Karpas-422 (cell line): ENCODE data around the gene ACCSL. TPM values are rescaled to one million over a fixed set of nuclear protein-coding genes. Genes with fewer than 3 reads are reported as not detected.

Experiments
- DNase-seq: peaks from one replicate; pipeline ENCODE4 v3.0.0-alpha.2; 2015
- H2AFZ ChIP-seq: fragments of 200-600 bp; sonication (generic); 2 replicates; pipeline ENCODE4 v1.6.1; 2014; ENCODE audit warnings: antibody characterized with exemption, low read length, mixed read lengths
- H3K27ac ChIP-seq: fragments of 200-600 bp; sonication (generic); 2 replicates; pipeline ENCODE4 v1.5.1; 2014; ENCODE audit warnings: mild to moderate bottlenecking, low read length, moderate library complexity
- H3K27me3 ChIP-seq: fragments of 200-600 bp; sonication (generic); 2 replicates; pipeline ENCODE4 v1.6.1; 2014; ENCODE audit warnings: low read length, mixed read lengths
- H3K36me3 ChIP-seq: fragments of 200-600 bp; sonication (generic); 2 replicates; pipeline ENCODE4 v1.6.1; 2014; ENCODE audit warnings: low read length, mixed read lengths; ENCODE audit not compliant: insufficient read depth
- H3K4me1 ChIP-seq: fragments of 200-600 bp; sonication (generic); 2 replicates; pipeline ENCODE4 v1.6.1; 2014; ENCODE audit warnings: mild to moderate bottlenecking, low read length, mixed read lengths
- H3K4me2 ChIP-seq: fragments of 200-600 bp; sonication (generic); 2 replicates; pipeline ENCODE4 v1.6.1; 2014; ENCODE audit warnings: low read length, low read depth, mild to moderate bottlenecking; ENCODE audit not compliant: poor library complexity, severe bottlenecking
- H3K4me3 ChIP-seq: fragments of 200-600 bp; sonication (generic); 2 replicates; pipeline ENCODE4 v1.5.1; 2014; ENCODE audit warnings: mild to moderate bottlenecking, antibody characterized with exemption, low read length, mixed read lengths
- H3K79me2 ChIP-seq: fragments of 200-600 bp; sonication (generic); 2 replicates; pipeline ENCODE4 v1.6.1; 2014; ENCODE audit warnings: mild to moderate bottlenecking, low read length, mixed read lengths
- H3K9ac ChIP-seq: fragments of 200-600 bp; sonication (generic); 2 replicates; pipeline ENCODE4 v1.6.0; 2014; ENCODE audit warnings: low read length
- H3K9me2 ChIP-seq: fragments of 200-600 bp; sonication (generic), shearing (Covaris generic); replicated peaks from 2 replicates; pipeline ENCODE4 v1.6.0; 2014; ENCODE audit warnings: mild to moderate bottlenecking, low read length, moderate library complexity; ENCODE audit not compliant: insufficient read depth
- H3K9me3 ChIP-seq: fragments of 300-700, 200-600 bp; sonication (generic); 2 replicates; pipeline ENCODE4 v1.6.1; 2014; ENCODE audit warnings: low read length, mixed read lengths
- H4K20me1 ChIP-seq: fragments of 200-600 bp; sonication (generic); 2 replicates; pipeline ENCODE4 v1.6.1; 2014; ENCODE audit warnings: mild to moderate bottlenecking, antibody characterized with exemption, low read length, low read depth; ENCODE audit not compliant: insufficient read depth
- total RNA-seq: library from RNA; depleted of rRNA; stranded (reverse); fragments of >200 nt; shearing (Covaris generic); gene quantifications from 2 replicates; pipeline ENCODE4 v1.2.3, GENCODE V29; 2014; ENCODE audit warnings: low replicate concordance

The ACCSL gene
- total RNA-seq, 1 experiment from 2014 or later = not detected

DNA sequence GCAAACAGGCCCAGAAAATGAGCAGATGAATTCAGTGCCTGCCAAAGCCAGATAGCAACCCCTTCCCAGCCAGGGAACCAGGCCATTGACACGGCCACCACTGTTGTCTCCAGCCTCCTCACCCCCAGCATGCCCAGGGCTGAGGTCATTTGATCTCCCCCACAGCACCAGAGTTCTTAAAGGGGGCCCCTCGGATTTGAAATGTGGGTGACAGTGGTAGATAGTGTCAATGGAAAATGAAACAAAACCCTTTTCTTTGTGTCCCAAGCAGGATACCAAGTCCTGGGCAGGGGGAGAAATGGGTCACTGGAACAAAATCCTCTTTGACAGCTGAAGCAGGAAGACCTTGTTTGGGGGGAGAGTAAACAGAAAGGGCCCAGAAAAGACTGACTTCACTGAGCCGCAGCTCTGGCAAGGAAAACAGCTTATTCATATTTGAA is 14.3 kb upstream of the ACCSL start:
- H3K9ac ChIP-seq = no peak overlapping the region
- no peaks in the 10 kb centered on the region for H3K36me3 ChIP-seq
- no peaks in the 10 kb centered on the region for H3K79me2 ChIP-seq
- H3K9me2 ChIP-seq = no peaks in the 10 kb centered on the region
- 0 out of 2 replicates have a peak, but pooled peaks cover 4% of the 10 kb centered on the region for H3K27me3 ChIP-seq
- H3K27ac ChIP-seq = no peak overlapping the region
- H3K4me1 ChIP-seq = peaks cover 3% of the 10 kb centered on the region; the same call in 1 of the 2 replicates
- H4K20me1 ChIP-seq = no peaks in the 10 kb centered on the region
- no peak overlapping the region for H3K4me2 ChIP-seq
- no peak overlapping the region for H2AFZ ChIP-seq
- H3K4me3 ChIP-seq = no peak overlapping the region
- H3K9me3 ChIP-seq = no peaks in the 10 kb centered on the region
- DNase-seq = no peak

DNA sequence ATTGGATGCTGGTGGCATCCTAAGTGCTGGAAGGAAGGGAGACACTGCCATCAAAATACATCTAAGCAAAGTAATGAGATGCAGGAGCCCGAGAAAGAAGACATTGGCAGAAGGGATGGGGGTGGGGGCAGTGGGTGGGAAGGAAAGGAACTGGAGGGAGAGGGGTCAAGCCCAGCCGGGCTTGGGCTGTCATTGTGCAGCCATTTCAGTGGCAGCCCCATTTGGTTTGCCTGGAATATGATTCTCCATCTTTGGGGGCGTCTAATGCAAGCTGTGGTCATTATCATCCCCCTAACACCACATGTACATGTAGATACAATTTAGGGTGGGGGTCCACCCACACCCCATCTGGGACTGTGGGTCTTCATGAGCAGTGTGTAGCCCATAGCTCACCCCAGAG is 13.9 kb upstream of the ACCSL start:
- no peak for DNase-seq
- no peaks in the 10 kb centered on the region for H3K9me2 ChIP-seq
- no peaks in the 10 kb centered on the region for H3K79me2 ChIP-seq
- no peaks in the 10 kb centered on the region for H3K9me3 ChIP-seq
- no peaks in the 10 kb centered on the region for H3K36me3 ChIP-seq
- no peak overlapping the region for H3K27ac ChIP-seq
- H3K4me3 ChIP-seq = no peak overlapping the region
- H3K27me3 ChIP-seq = 0 out of 2 replicates have a peak, but pooled peaks cover 4% of the 10 kb centered on the region
- no peak overlapping the region for H2AFZ ChIP-seq
- H3K9ac ChIP-seq = no peak overlapping the region
- H3K4me1 ChIP-seq = peaks cover 3% of the 10 kb centered on the region; the same call in 1 of the 2 replicates
- H4K20me1 ChIP-seq = no peaks in the 10 kb centered on the region
- H3K4me2 ChIP-seq = no peak overlapping the region

DNA sequence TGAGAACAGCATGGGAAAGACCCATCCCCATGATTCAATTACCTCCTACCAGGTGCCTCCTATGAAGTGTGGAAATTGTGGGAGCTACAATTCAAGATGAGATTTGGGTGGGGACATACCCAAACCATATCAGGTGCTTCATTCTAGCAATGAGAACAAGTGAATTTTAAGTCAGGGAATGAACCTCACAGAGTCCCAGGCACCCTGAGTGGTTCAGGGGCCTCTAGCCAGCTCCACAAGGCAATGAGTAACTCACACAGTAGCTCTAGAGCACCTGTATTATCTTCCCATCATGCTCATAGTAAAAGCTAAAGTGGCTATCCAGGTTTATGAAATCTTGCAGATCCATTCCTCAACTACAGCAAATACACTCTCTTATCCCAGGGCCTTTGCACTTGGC is 13.1 kb upstream of the ACCSL start:
- Histone ChIP-seq H3K79me2 (no peaks in the 10 kb centered on the region), H3K4me3 (no peak overlapping the region), H3K36me3 (no peaks in the 10 kb centered on the region), H2AFZ (no peak overlapping the region), H4K20me1 (no peaks in the 10 kb centered on the region), H3K27me3 (0 out of 2 replicates have a peak, but pooled peaks cover 4% of the 10 kb centered on the region), H3K9me3 (no peaks in the 10 kb centered on the region), H3K4me1 (peaks cover 3% of the 10 kb centered on the region; the same call in 1 of the 2 replicates), H3K9me2 (no peaks in the 10 kb centered on the region), H3K4me2 (no peak overlapping the region), H3K27ac (no peak overlapping the region), H3K9ac (no peak overlapping the region)
- no peak for DNase-seq

DNA sequence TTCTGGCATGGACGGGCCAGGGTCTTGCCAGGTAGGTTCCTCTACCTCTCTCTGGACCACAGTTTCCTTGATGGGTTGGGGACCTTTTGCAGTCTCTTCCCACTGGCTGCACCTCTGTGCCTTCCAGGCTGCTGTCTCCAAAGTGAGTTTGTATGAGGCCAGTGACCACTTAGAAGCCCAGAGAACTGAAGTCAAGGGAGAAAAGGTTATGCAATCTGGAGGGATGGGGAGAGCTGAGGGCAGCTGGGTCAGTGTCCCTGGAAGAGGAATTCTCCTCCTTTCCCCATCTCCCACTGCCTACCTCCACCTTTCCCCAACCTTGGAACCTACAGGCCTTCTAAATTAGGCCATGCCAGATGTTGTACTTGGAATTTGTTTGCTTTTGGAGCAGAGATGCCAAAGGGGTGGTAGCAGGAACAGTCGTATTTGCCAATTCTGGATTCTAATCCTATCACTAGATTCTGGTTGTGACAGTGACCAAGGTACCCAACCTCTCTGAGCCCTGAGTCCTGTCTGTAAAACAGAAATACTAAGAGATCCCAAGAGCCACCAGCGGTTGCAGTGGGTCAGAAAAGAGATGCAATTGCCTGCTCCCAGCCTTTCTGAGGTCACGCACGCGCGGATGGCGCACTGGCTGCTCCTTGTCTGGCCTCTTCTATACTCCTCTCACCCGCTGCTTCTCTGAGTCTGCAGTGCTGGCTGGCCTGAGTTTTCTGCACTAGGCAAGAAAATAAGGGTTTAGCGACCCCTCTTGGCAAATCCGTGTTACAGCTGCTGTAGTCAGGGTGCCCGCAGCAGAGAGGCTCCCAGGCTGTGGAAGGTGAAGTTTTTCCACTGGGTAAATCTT is 10.7 kb upstream of the ACCSL start:
- Histone ChIP-seq H3K27me3 (0 out of 2 replicates have a peak, but pooled peaks cover 4% of the 10 kb centered on the region), H3K36me3 (no peaks in the 10 kb centered on the region), H3K9ac (0 out of 2 replicates have a peak overlapping the region, but pooled peaks have one; percentile 29), H3K4me1 (peaks cover 3% of the 10 kb centered on the region; the same call in 1 of the 2 replicates), H3K9me2 (no peaks in the 10 kb centered on the region), H3K9me3 (no peaks in the 10 kb centered on the region), H2AFZ (no peak overlapping the region), H3K27ac (no peak overlapping the region), H3K4me3 (no peak overlapping the region), H4K20me1 (no peaks in the 10 kb centered on the region), H3K79me2 (no peaks in the 10 kb centered on the region), H3K4me2 (no peak overlapping the region)
- peak; percentile 92 for DNase-seq

DNA sequence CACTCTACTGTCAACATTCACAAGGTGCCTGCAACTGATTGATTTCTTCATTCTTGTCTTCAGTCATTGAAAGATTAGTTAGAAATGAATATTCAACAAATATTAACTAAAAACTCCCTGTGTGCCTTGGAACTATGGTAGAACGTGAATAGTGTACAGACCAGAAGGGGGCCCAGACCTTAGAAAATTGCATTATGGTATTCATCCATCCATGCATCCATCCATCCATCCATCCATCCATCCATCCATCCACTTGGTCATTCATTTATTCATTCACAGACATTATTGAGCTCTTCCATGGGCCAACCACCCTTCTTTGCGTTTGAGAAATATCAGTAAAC is 10.2 kb upstream of the ACCSL start:
- Histone ChIP-seq H3K27me3 (0 out of 2 replicates have a peak, but pooled peaks cover under 1% of the 10 kb centered on the region), H3K27ac (no peak overlapping the region), H3K9me2 (no peaks in the 10 kb centered on the region), H2AFZ (no peak overlapping the region), H3K4me1 (peaks cover 3% of the 10 kb centered on the region; the same call in 1 of the 2 replicates), H3K9ac (no peak overlapping the region), H3K4me2 (no peak overlapping the region), H3K79me2 (no peaks in the 10 kb centered on the region), H3K9me3 (no peaks in the 10 kb centered on the region), H3K36me3 (no peaks in the 10 kb centered on the region), H4K20me1 (no peaks in the 10 kb centered on the region), H3K4me3 (no peak overlapping the region)
- DNase-seq = no peak

DNA sequence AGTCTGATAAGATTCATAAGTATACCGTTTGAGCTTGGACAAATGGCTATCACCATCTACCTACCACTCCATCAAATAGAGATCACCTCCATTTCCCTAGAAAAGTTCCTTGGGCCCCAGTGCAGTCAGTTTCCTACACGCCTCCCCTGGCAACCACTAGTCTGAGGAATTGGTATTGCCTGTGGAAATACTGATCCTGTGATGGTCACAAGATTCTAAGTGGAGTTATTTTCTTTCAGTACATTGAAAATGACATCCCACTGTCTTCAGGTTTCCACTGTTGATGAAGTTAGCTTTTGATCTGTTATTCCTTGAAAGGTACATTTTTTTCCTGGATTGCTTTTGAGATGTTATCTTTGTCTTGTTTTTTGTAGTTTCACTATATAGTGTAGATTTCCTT is 4.6 kb upstream of the ACCSL start:
- Histone ChIP-seq H3K79me2 (no peaks in the 10 kb centered on the region), H3K9ac (no peak overlapping the region), H3K4me1 (no peaks in the 10 kb centered on the region), H3K27me3 (no peaks in the 10 kb centered on the region), H3K27ac (no peak overlapping the region), H4K20me1 (no peaks in the 10 kb centered on the region), H3K9me3 (no peaks in the 10 kb centered on the region), H3K4me3 (no peak overlapping the region), H3K4me2 (no peak overlapping the region), H2AFZ (no peak overlapping the region), H3K9me2 (no peaks in the 10 kb centered on the region), H3K36me3 (no peaks in the 10 kb centered on the region)
- no peak for DNase-seq

DNA sequence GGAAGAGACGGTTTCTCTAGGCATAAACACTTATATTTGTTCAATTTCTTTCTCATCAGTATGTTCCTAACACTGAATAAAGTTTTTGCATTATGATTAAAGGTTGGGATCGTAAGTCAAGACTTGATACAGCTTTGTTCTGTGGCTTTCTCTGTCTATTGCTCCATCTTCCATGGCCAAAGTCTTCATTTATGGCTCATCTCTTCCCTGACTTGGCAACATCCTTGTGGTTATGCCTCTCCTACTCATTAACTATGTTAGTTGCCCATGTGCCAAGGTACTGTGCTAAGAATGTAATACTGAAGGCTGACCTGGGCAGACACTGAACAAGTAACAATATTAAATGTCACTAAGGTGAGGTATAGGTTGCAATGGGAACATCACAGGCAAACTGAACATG is 1.6 kb upstream of the ACCSL start:
- no peaks in the 10 kb centered on the region for H4K20me1 ChIP-seq
- H3K4me1 ChIP-seq = no peaks in the 10 kb centered on the region
- H3K36me3 ChIP-seq = no peaks in the 10 kb centered on the region
- H3K4me2 ChIP-seq = no peak overlapping the region
- H3K79me2 ChIP-seq = no peaks in the 10 kb centered on the region
- DNase-seq = no peak
- H3K9me2 ChIP-seq = no peaks in the 10 kb centered on the region; the same call in 1 of the 2 replicates
- no peak overlapping the region for H3K27ac ChIP-seq
- H3K9ac ChIP-seq = no peak overlapping the region
- H2AFZ ChIP-seq = no peak overlapping the region
- no peaks in the 10 kb centered on the region for H3K27me3 ChIP-seq
- no peak overlapping the region for H3K4me3 ChIP-seq
- H3K9me3 ChIP-seq = no peaks in the 10 kb centered on the region

DNA sequence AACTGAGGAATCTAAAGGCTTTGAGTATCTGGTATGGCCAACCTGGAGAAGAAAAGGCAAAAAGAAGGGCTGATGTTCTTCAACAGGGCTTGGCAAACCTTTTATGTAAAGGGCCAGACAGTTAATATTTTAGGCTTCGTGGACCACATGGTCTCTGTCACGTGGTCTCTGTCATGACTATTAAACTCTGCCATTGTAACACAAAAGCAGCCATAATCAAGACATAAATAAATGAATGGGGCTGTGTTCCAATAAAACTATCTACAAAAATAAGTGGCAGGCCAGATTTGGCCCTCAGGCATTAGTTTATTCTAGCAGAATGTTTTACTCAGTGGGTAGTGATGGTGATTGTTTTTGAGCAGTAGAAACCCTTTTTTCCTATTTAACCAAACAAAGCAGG is 483 bp upstream of the ACCSL start:
- H3K4me1 ChIP-seq = no peaks in the 10 kb centered on the region
- no peaks in the 10 kb centered on the region for H3K79me2 ChIP-seq
- H3K27ac ChIP-seq = no peak overlapping the region
- no peak overlapping the region for H3K4me2 ChIP-seq
- H3K9me2 ChIP-seq = no peaks in the 10 kb centered on the region; the same call in 1 of the 2 replicates
- H3K9me3 ChIP-seq = no peaks in the 10 kb centered on the region
- DNase-seq = no peak
- H2AFZ ChIP-seq = no peak overlapping the region
- H3K27me3 ChIP-seq = no peaks in the 10 kb centered on the region
- H3K9ac ChIP-seq = no peak overlapping the region
- H3K36me3 ChIP-seq = no peaks in the 10 kb centered on the region
- no peaks in the 10 kb centered on the region for H4K20me1 ChIP-seq
- H3K4me3 ChIP-seq = no peak overlapping the region
